Caco-2 (cell line): ENCODE data around the gene SULT1C4. TPM values are rescaled to one million over a fixed set of nuclear protein-coding genes. Genes with fewer than 3 reads are reported as not detected.

ENCODE experiments used
- BruUV-seq: library from RNA; stranded (reverse); fragments of 400-500 nt; replicated peaks from 2 replicates; lab custom pipeline; 2021; lab: Mats Ljungman, UMichigan
- CTCF ChIA-PET: fragments of 300-600 bp; sonication (Branson Sonifier 250); formaldehyde crosslinking; loops from one replicate; lab custom pipeline; 2022; ENCODE audit warnings: antibody characterized with exemption; lab: Charles Lee
- POLR2A ChIA-PET: fragments of 300-600 bp; sonication (Branson Sonifier 250); formaldehyde crosslinking; loops from one replicate; lab custom pipeline; 2022; ENCODE audit warnings: antibody characterized with exemption; lab: Charles Lee
- DNase-seq, 2 experiments: peaks; one replicate each; pipeline versions ENCODE4 v3.0.0 to v3.0.0-alpha.2; 2020 to 2022
- H3K27me3 ChIP-seq: replicated peaks from 2 replicates; pipeline ENCODE4 v1.6.0; 2011; ENCODE audit warnings: low read length; ENCODE audit not compliant: control insufficient read depth, insufficient read depth
- H3K36me3 ChIP-seq: 2 replicates; pipeline ENCODE4 v1.5.1; 2011; ENCODE audit warnings: low read length; ENCODE audit not compliant: control insufficient read depth, insufficient read depth
- H3K4me1 ChIP-seq: fragments of 250-450 bp; sonication (Bioruptor Pico); 2 replicates; pipeline ENCODE4 v1.5.1; 2020; ENCODE audit warnings: mild to moderate bottlenecking
- H3K4me3 ChIP-seq: 2 replicates; pipeline ENCODE4 v1.5.1; 2011; ENCODE audit warnings: low read depth, mild to moderate bottlenecking, control low read depth, low read length
- H3K9me3 ChIP-seq: fragments of 250-450 bp; sonication (Bioruptor Pico); 2 replicates; pipeline ENCODE4 v1.5.1; 2020; ENCODE audit warnings: mild to moderate bottlenecking, moderate library complexity
- H3K27ac Mint-ChIP-seq: one replicate; pipeline ENCODE4 v1.8.0; 2022; ENCODE audit warnings: mixed read lengths; ENCODE audit not compliant: unreplicated experiment
- H3K27me3 Mint-ChIP-seq: one replicate; pipeline ENCODE4 v1.8.0; 2022; ENCODE audit warnings: mixed read lengths; ENCODE audit not compliant: insufficient read depth, unreplicated experiment
- H3K36me3 Mint-ChIP-seq: one replicate; pipeline ENCODE4 v1.8.0; 2022; ENCODE audit warnings: mild to moderate bottlenecking, mixed read lengths; ENCODE audit not compliant: insufficient read depth, unreplicated experiment
- H3K4me1 Mint-ChIP-seq: one replicate; pipeline ENCODE4 v1.8.0; 2022; ENCODE audit warnings: low read depth, mixed read lengths; ENCODE audit not compliant: unreplicated experiment
- H3K4me3 Mint-ChIP-seq: one replicate; pipeline ENCODE4 v1.8.0; 2022; ENCODE audit warnings: mild to moderate bottlenecking, moderate library complexity, mixed read lengths; ENCODE audit not compliant: unreplicated experiment
- H3K9me3 Mint-ChIP-seq: one replicate; pipeline ENCODE4 v1.8.0; 2022; ENCODE audit warnings: mixed read lengths; ENCODE audit not compliant: unreplicated experiment
- CTCF ChIP-seq, 2 experiments: fragments of 200-600 bp in 1 of 2; IDR thresholded peaks; 1 replicate in 1 of 2; 2 replicates in 1 of 2; pipeline versions ENCODE4 v1.5.1 to v1.8.0; 2011 to 2022; ENCODE audit warnings: antibody characterized with exemption in 1 of 2, control low read depth in 1 of 2, inconsistent platforms in 1 of 2, low read depth in 1 of 2, low read length in 1 of 2, mild to moderate bottlenecking in 1 of 2, moderate library complexity in 1 of 2; ENCODE audit not compliant: insufficient read depth in 1 of 2, severe bottlenecking in 1 of 2, unreplicated experiment in 1 of 2
- intact Hi-C: fragments of 100-400 bp; cut with micrococcal nuclease; formaldehyde crosslinking; loops from one replicate; pipeline ENCODE4 v1.10.0; 2022; ENCODE audit not compliant: unreplicated experiment
- total RNA-seq: library from RNA; stranded (reverse); gene quantifications from 2 replicates; pipeline ENCODE4 v1.2.3, GENCODE V29; 2022

Gene SULT1C4
- total RNA-seq, 1 experiment from 2014 or later: 4.0 TPM

GRCh38 chr2:108348816-108349570 lies 28.8 kb upstream of the SULT1C4 start:
- H3K36me3 Mint-ChIP-seq: no peaks in the 10 kb centered on the region
- ChIA-PET POLR2A (no interaction called here), CTCF (no interaction called here)
- H3K4me3 Mint-ChIP-seq: no peak overlapping the region
- no peaks in the 10 kb centered on the region for H3K36me3 ChIP-seq
- H3K9me3 ChIP-seq: no peaks in the 10 kb centered on the region
- no peaks in the 10 kb centered on the region for H3K27me3 Mint-ChIP-seq
- H3K4me3 ChIP-seq: no peak overlapping the region
- no peaks in the 10 kb centered on the region for H3K4me1 ChIP-seq
- intact Hi-C loops: no loop called here
- H3K9me3 Mint-ChIP-seq: no peaks in the 10 kb centered on the region
- no peaks in the 10 kb centered on the region for H3K27me3 ChIP-seq
- H3K27ac Mint-ChIP-seq: no peak overlapping the region
- BruUV-seq: no TSS peak
- no peak for DNase-seq
- TF ChIP-seq CTCF (IDR thresholded peaks at IDR 0.05; ENCODE audit: insufficient read depth in 1 of 2, low read depth in 1 of 2, low read length in 1 of 2, severe bottlenecking in 1 of 2, unreplicated experiment in 1 of 2): no peak
- peaks cover 3% of the 10 kb centered on the region for H3K4me1 Mint-ChIP-seq

GRCh38 chr2:108349571-108349928 lies 28.2 kb upstream of the SULT1C4 start:
- no peaks in the 10 kb centered on the region for H3K4me1 Mint-ChIP-seq

GRCh38 chr2:108351889-108352288 lies 25.9 kb upstream of the SULT1C4 start:
- Mint-ChIP-seq H3K36me3 (no peaks in the 10 kb centered on the region), H3K27me3 (no peaks in the 10 kb centered on the region), H3K4me1 (no peaks in the 10 kb centered on the region), H3K9me3 (no peaks in the 10 kb centered on the region), H3K4me3 (no peak overlapping the region), H3K27ac (no peak overlapping the region)
- no peak for TF ChIP-seq CTCF (IDR thresholded peaks at IDR 0.05; ENCODE audit: insufficient read depth in 1 of 2, low read depth in 1 of 2, low read length in 1 of 2, severe bottlenecking in 1 of 2, unreplicated experiment in 1 of 2)
- no TSS peak for BruUV-seq
- ChIA-PET POLR2A (no interaction called here), CTCF (no interaction called here)
- no peaks in the 10 kb centered on the region for H3K36me3 ChIP-seq
- no peak for DNase-seq
- intact Hi-C loops: loop anchor here (5.0 kb wide), 1 partner anchor 125 kb away; no protein-coding TSS in a partner anchor
- no peak overlapping the region for H3K4me3 ChIP-seq
- H3K4me1 ChIP-seq: no peaks in the 10 kb centered on the region
- H3K9me3 ChIP-seq: no peaks in the 10 kb centered on the region
- H3K27me3 ChIP-seq: no peaks in the 10 kb centered on the region

More at GRCh38 chr2:108349571-108349928, 28.2 kb upstream of the SULT1C4 start:
- Mint-ChIP-seq H3K9me3 (no peaks in the 10 kb centered on the region), H3K27me3 (no peaks in the 10 kb centered on the region), H3K4me3 (no peak overlapping the region), H3K36me3 (no peaks in the 10 kb centered on the region), H3K27ac (no peak overlapping the region)
- no TSS peak for BruUV-seq
- no peak for TF ChIP-seq CTCF (IDR thresholded peaks at IDR 0.05; ENCODE audit: insufficient read depth in 1 of 2, low read depth in 1 of 2, low read length in 1 of 2, severe bottlenecking in 1 of 2, unreplicated experiment in 1 of 2)
- DNase-seq: no peak
- H3K9me3 ChIP-seq: no peaks in the 10 kb centered on the region
- H3K36me3 ChIP-seq: no peaks in the 10 kb centered on the region
- H3K4me3 ChIP-seq: no peak overlapping the region
- intact Hi-C loops: no loop called here
- POLR2A ChIA-PET: no interaction called here
- H3K27me3 ChIP-seq: no peaks in the 10 kb centered on the region
- CTCF ChIA-PET: no interaction called here
- H3K4me1 ChIP-seq: no peaks in the 10 kb centered on the region
